CD4-positive, alpha-beta T cell (primary cell): Measurements from ENCODE around the gene RAI14. TPM values are rescaled to one million over a fixed set of nuclear protein-coding genes. Genes with fewer than 3 reads are reported as not detected.

Experiments used
- ATAC-seq: fragments of 200-7000 bp; cut with Tn5 transposase; one replicate; pipeline ENCODE4 v1.10.0; 2022; ENCODE audit warnings: mild to moderate bottlenecking; ENCODE audit not compliant: poor library complexity
- CTCF ChIA-PET: fragments of 350-600 bp; sonication (Branson Sonifier 250); formaldehyde crosslinking; loops from one replicate; lab custom pipeline; 2021; ENCODE audit warnings: antibody characterized with exemption, inconsistent platforms; lab: Charles Lee
- POLR2A ChIA-PET: fragments of 350-600 bp; sonication (Branson Sonifier 250); formaldehyde crosslinking; loops from one replicate; lab custom pipeline; 2021; ENCODE audit warnings: antibody characterized with exemption, inconsistent platforms; lab: Charles Lee
- DNase-seq, 14 experiments: peaks; one replicate each; pipeline ENCODE4 v3.0.0-alpha.2; 2013 to 2020; ENCODE audit warnings: mixed read lengths in 2 of 14
- H3K27ac ChIP-seq, 2 donors: one replicate each; pipeline versions ENCODE4 v1.5.1 to v1.7.0; 2013; ENCODE audit warnings: low read length in 2 of 2, low read depth in 1 of 2, mild to moderate bottlenecking in 1 of 2
- H3K27me3 ChIP-seq, 2 experiments: 1 replicate in 1 of 2; 2 replicates in 1 of 2; pipeline versions ENCODE4 v1.6.1 to v1.7.0; 2013; ENCODE audit warnings: low read length in 2 of 2, control low read depth in 1 of 2, mild to moderate bottlenecking in 1 of 2, moderate library complexity in 1 of 2; ENCODE audit not compliant: insufficient read depth in 2 of 2, control insufficient read depth in 1 of 2
- H3K36me3 ChIP-seq: one replicate; pipeline ENCODE4 v1.6.1; 2013; ENCODE audit warnings: low read length, control low read depth; ENCODE audit not compliant: insufficient read depth
- H3K4me1 ChIP-seq: one replicate; pipeline ENCODE4 v1.6.1; 2013; ENCODE audit warnings: low read length, control low read depth; ENCODE audit not compliant: insufficient read depth
- H3K4me3 ChIP-seq: one replicate; pipeline ENCODE4 v1.5.1; 2013; ENCODE audit warnings: mild to moderate bottlenecking, low read length, moderate library complexity
- H3K9me3 ChIP-seq, 2 experiments: 1 replicate in 1 of 2; 2 replicates in 1 of 2; pipeline versions ENCODE4 v1.6.1 to v1.7.0; 2013; ENCODE audit warnings: low read length in 2 of 2, mild to moderate bottlenecking in 2 of 2, control low read depth in 1 of 2, moderate library complexity in 1 of 2; ENCODE audit not compliant: control insufficient read depth in 1 of 2, insufficient read depth in 1 of 2
- H3K27ac Mint-ChIP-seq: one replicate; pipeline ENCODE4 v1.8.0; 2020; ENCODE audit warnings: mixed read lengths
- H3K27me3 Mint-ChIP-seq: one replicate; pipeline ENCODE4 v1.8.0; 2021; ENCODE audit warnings: mixed read lengths
- H3K36me3 Mint-ChIP-seq: one replicate; pipeline ENCODE4 v1.8.0; 2021; ENCODE audit warnings: low read depth, mixed read lengths
- H3K4me1 Mint-ChIP-seq: one replicate; pipeline ENCODE4 v1.8.0; 2021; ENCODE audit warnings: low read depth, mixed read lengths
- H3K4me3 Mint-ChIP-seq: one replicate; pipeline ENCODE4 v1.8.0; 2020; ENCODE audit warnings: mild to moderate bottlenecking, mixed read lengths
- H3K9me3 Mint-ChIP-seq: one replicate; pipeline ENCODE4 v1.8.0; 2020; ENCODE audit warnings: mixed read lengths
- CTCF ChIP-seq: fragments of 200-600 bp; IDR thresholded peaks from one replicate; pipeline ENCODE4 v1.8.0; 2022; ENCODE audit warnings: antibody characterized with exemption, mild to moderate bottlenecking
- intact Hi-C, 2 experiments: fragments of 100-400 bp; cut with DNase I in 1 of 2; cut with micrococcal nuclease in 1 of 2; formaldehyde crosslinking; loops; one replicate each; pipeline versions ENCODE4 v1.15.1 to v1.9.0; 2023 to 2025; cut with DNase I, micrococcal nuclease
- total RNA-seq, 174 experiments: library from RNA in 2 of 174; stranded (reverse) in 2 of 174; gene quantifications; one replicate each; pipeline ENCODE4 v1.2.3 and lab custom pipeline; 2021 to 2026

Gene RAI14
- total RNA-seq, 2 experiments from 2014 or later = 0.20 to 0.60 TPM

- no peaks in the 10 kb centered on the region for H3K9me3 ChIP-seq
- no peak for ATAC-seq
- POLR2A ChIA-PET = no interaction called here
- TF ChIP-seq CTCF = no peak
- Mint-ChIP-seq H3K27ac (no peak overlapping the region), H3K4me3 (no peak overlapping the region), H3K9me3 (no peaks in the 10 kb centered on the region), H3K4me1 (peaks cover 17% of the 10 kb centered on the region), H3K27me3 (peaks cover 12% of the 10 kb centered on the region), H3K36me3 (peaks cover 7% of the 10 kb centered on the region)
- CTCF ChIA-PET = no interaction called here
- H3K4me1 ChIP-seq = peaks cover 16% of the 10 kb centered on the region
- H3K27ac ChIP-seq = no peak overlapping the region
- intact Hi-C loops = loop anchor here in 1 of 2 experiments (5.0 kb wide), 1 partner anchor 835 kb away; the partner anchor contains the start of gene AMACR
- no peak for DNase-seq
- H3K4me3 ChIP-seq = no peak overlapping the region
- H3K36me3 ChIP-seq = no peaks in the 10 kb centered on the region
- no peaks in the 10 kb centered on the region for H3K27me3 ChIP-seq
These were observed 185.7 kb downstream of the RAI14 start for GRCh38 chr5:34841816-34842215.

- Mint-ChIP-seq H3K4me1 (peaks cover 17% of the 10 kb centered on the region), H3K4me3 (no peak overlapping the region), H3K27ac (no peak overlapping the region), H3K27me3 (peaks cover 12% of the 10 kb centered on the region), H3K36me3 (peaks cover 7% of the 10 kb centered on the region), H3K9me3 (no peaks in the 10 kb centered on the region)
- intact Hi-C loops = loop anchor here in 1 of 2 experiments (5.0 kb wide), 1 partner anchor 835 kb away; the partner anchor contains the start of gene AMACR
- DNase-seq (no peak), ATAC-seq (no peak)
- TF ChIP-seq CTCF = no peak
- H3K27me3 ChIP-seq = no peaks in the 10 kb centered on the region
- H3K27ac ChIP-seq = no peak overlapping the region
- ChIA-PET POLR2A (no interaction called here), CTCF (no interaction called here)
- no peak overlapping the region for H3K4me3 ChIP-seq
- peaks cover 16% of the 10 kb centered on the region for H3K4me1 ChIP-seq
- no peaks in the 10 kb centered on the region for H3K9me3 ChIP-seq
- no peaks in the 10 kb centered on the region for H3K36me3 ChIP-seq
These were observed 186.4 kb downstream of the RAI14 start for GRCh38 chr5:34842554-34842953.

GRCh38 chr5:34843497-34843896, 187.4 kb downstream of the RAI14 start:
- no peaks in the 10 kb centered on the region for H3K9me3 Mint-ChIP-seq
- DNase-seq (no peak), ATAC-seq (no peak)
- TF ChIP-seq CTCF = no peak
- H3K27me3 Mint-ChIP-seq = peaks cover 12% of the 10 kb centered on the region
- Histone ChIP-seq H3K4me3 (no peak overlapping the region), H3K4me1 (peaks cover 13% of the 10 kb centered on the region), H3K27me3 (no peaks in the 10 kb centered on the region), H3K36me3 (no peaks in the 10 kb centered on the region), H3K27ac (no peak overlapping the region), H3K9me3 (no peaks in the 10 kb centered on the region)
- POLR2A ChIA-PET = no interaction called here
- peaks cover 7% of the 10 kb centered on the region for H3K36me3 Mint-ChIP-seq
- no peak overlapping the region for H3K4me3 Mint-ChIP-seq
- peaks cover 12% of the 10 kb centered on the region for H3K4me1 Mint-ChIP-seq
- CTCF ChIA-PET = no interaction called here
- intact Hi-C loops = loop anchor here in 1 of 2 experiments (5.0 kb wide), 1 partner anchor 836 kb away; the partner anchor contains the start of gene AMACR
- H3K27ac Mint-ChIP-seq = no peak overlapping the region
